K562 (cell line): ENCODE results near the gene LRRC51. TPM values are rescaled to one million over a fixed set of nuclear protein-coding genes. Genes with fewer than 3 reads are reported as not detected.

Experiments
- ATAC-seq: fragments of 200-7000 bp; cut with Tn5 transposase; 3 replicates; pipeline ENCODE4 v1.9.1; 2020; ENCODE audit warnings: moderate library complexity
- BruUV-seq: library from RNA; stranded (reverse); fragments of 400-500 nt; replicated peaks from 2 replicates; lab custom pipeline; 2021; lab: Mats Ljungman, UMichigan
- CTCF ChIA-PET: fragments of 300-600 bp; formaldehyde crosslinking; extraction: SDS; loops from one replicate; lab custom pipeline; 2021; ENCODE audit warnings: low intra/inter-chr PET ratio; lab: Yijun Ruan, JAX
- POLR2A ChIA-PET: fragments of 300-600, 350-650 bp; sonication (Branson Sonifier 250); formaldehyde crosslinking; extraction: SDS; loops from one replicate; lab custom pipeline; 2021; ENCODE audit warnings: antibody characterized with exemption, inconsistent platforms; lab: Yijun Ruan, JAX
- DNase-seq, 4 experiments: peaks; one replicate each; pipeline versions ENCODE4 v3.0.0 to v3.0.0-alpha.2; 2011 to 2018; ENCODE audit warnings: low spot score in 3 of 4, mixed read lengths in 3 of 4; ENCODE audit errors: extremely low read depth in 1 of 4
- FAIRE-seq: peaks from 2 replicates; lab custom pipeline; 2011; peaks lifted over from hg19 to GRCh38; lab: Jason Lieb, UNC
- H2AFZ ChIP-seq: 2 replicates; pipeline ENCODE4 v1.6.0; 2011; ENCODE audit warnings: low read depth, low read length, control low read depth, inconsistent platforms
- H3K27ac ChIP-seq: fragments of 200-600 bp; 3 replicates; pipeline ENCODE4 v1.8.0; 2011; ENCODE audit warnings: low read depth, mild to moderate bottlenecking, control low read depth, inconsistent platforms, low read length, moderate library complexity, mixed read lengths; ENCODE audit errors: extremely low read depth
- H3K27me3 ChIP-seq, 2 experiments: fragments of 300-600 bp in 1 of 2; 2 replicates in 1 of 2; 3 replicates in 1 of 2; pipeline versions ENCODE4 v1.6.0 to v1.8.0; 2011; ENCODE audit warnings: inconsistent platforms in 2 of 2, low read length in 2 of 2, mild to moderate bottlenecking in 1 of 2, mixed read lengths in 1 of 2, moderate library complexity in 1 of 2; ENCODE audit not compliant: control insufficient read depth in 2 of 2, insufficient read depth in 2 of 2
- H3K36me3 ChIP-seq: fragments of 300-600 bp; 3 replicates; pipeline ENCODE4 v1.8.0; 2011; ENCODE audit warnings: mild to moderate bottlenecking, low read length, inconsistent platforms; ENCODE audit not compliant: control insufficient read depth, insufficient read depth
- H3K4me1 ChIP-seq, 2 experiments: fragments of 200-600 bp in 1 of 2; replicated peaks in 1 of 2; 2 replicates in 1 of 2; 3 replicates in 1 of 2; pipeline versions ENCODE4 v1.5.1 to v1.8.0; 2011; ENCODE audit warnings: inconsistent platforms in 2 of 2, low read length in 2 of 2, mild to moderate bottlenecking in 1 of 2, mixed read lengths in 1 of 2, moderate library complexity in 1 of 2; ENCODE audit not compliant: control insufficient read depth in 2 of 2, insufficient read depth in 2 of 2
- H3K4me2 ChIP-seq: 2 replicates; pipeline ENCODE4 v1.6.1; 2011; ENCODE audit warnings: low read length, control low read depth, inconsistent platforms, mixed read lengths; ENCODE audit not compliant: insufficient read depth
- H3K4me3 ChIP-seq: fragments of 200-600 bp; sonication (generic), shearing (Covaris generic); 2 replicates; pipeline ENCODE4 v1.5.1; 2016; ENCODE audit warnings: control low read depth, inconsistent platforms
- H3K79me2 ChIP-seq: fragments of 200-600 bp; 3 replicates; pipeline ENCODE4 v1.8.0; 2011; ENCODE audit warnings: low read length, inconsistent platforms; ENCODE audit not compliant: control insufficient read depth, insufficient read depth
- H3K9ac ChIP-seq, 2 experiments: 2 replicates each; pipeline versions ENCODE4 v1.6.0 to v1.6.1; 2011; ENCODE audit warnings: low read depth in 2 of 2, low read length in 2 of 2, control low read depth in 1 of 2, inconsistent platforms in 1 of 2, mild to moderate bottlenecking in 1 of 2, mixed read lengths in 1 of 2; ENCODE audit not compliant: insufficient read depth in 1 of 2
- H3K9me1 ChIP-seq: one replicate; pipeline ENCODE4 v1.6.0; 2011; ENCODE audit warnings: inconsistent platforms, mild to moderate bottlenecking, low read length, moderate library complexity; ENCODE audit not compliant: control insufficient read depth, insufficient read depth
- H3K9me3 ChIP-seq: replicated peaks from 2 replicates; pipeline ENCODE4 v1.5.1; 2011; ENCODE audit warnings: low read depth, low read length, inconsistent platforms; ENCODE audit not compliant: control insufficient read depth, insufficient read depth
- H4K20me1 ChIP-seq: replicated peaks from 2 replicates; pipeline ENCODE4 v1.6.1; 2011; ENCODE audit warnings: low read length, inconsistent platforms, mixed read lengths; ENCODE audit not compliant: control insufficient read depth, insufficient read depth
- BACH1 ChIP-seq: fragments of 200-800 bp; sonication (Bioruptor generic); IDR thresholded peaks from 2 replicates; pipeline ENCODE4 v1.6.1; 2016; ENCODE audit warnings: missing genetic modification characterization, missing compliant biosample characterization
- C11orf30 ChIP-seq: fragments of 450-650 bp; IDR thresholded peaks from 2 replicates; pipeline ENCODE4 v1.6.1; 2016; ENCODE audit warnings: low read depth, mild to moderate bottlenecking
- ELF1 ChIP-seq: fragments of 200-800 bp; sonication (Bioruptor generic); IDR thresholded peaks from 2 replicates; pipeline ENCODE4 v1.6.1; 2016; ENCODE audit warnings: missing genetic modification characterization, missing compliant biosample characterization
- ESRRB ChIP-seq: fragments of 250-450 bp; sonication (Bioruptor Pico); IDR thresholded peaks from 2 replicates; pipeline ENCODE4 v1.5.0; 2020; ENCODE audit warnings: mild to moderate bottlenecking, moderate library complexity, borderline replicate concordance
- HDAC1 ChIP-seq, 2 experiments: fragments of 450-650 bp; IDR thresholded peaks; 2 replicates each; pipeline ENCODE4 v1.6.1; 2016 to 2017; ENCODE audit warnings: inconsistent platforms in 1 of 2, mild to moderate bottlenecking in 1 of 2, moderate library complexity in 1 of 2
- JUND ChIP-seq, 2 experiments: IDR thresholded peaks; 2 replicates in 1 of 2; 3 replicates in 1 of 2; pipeline ENCODE4 v1.6.1; 2011; ENCODE audit warnings: borderline replicate concordance in 2 of 2, low read depth in 2 of 2, low read length in 2 of 2, improper control_type of control experiment in 1 of 2, missing biosample characterization in 1 of 2, missing genetic modification characterization in 1 of 2, missing genetic modification reagents in 1 of 2
- MAFG ChIP-seq: fragments of 450-650 bp; conservative IDR thresholded peaks from 2 replicates; pipeline ENCODE4 v1.6.1; 2016; ENCODE audit warnings: missing genetic modification characterization, missing compliant biosample characterization
- MCM7 ChIP-seq, 2 experiments: fragments of 450-650 bp; IDR thresholded peaks; 2 replicates each; pipeline ENCODE4 v1.6.1; 2016 to 2018
- NR2C1 ChIP-seq, 2 experiments: fragments of 450-650 bp; IDR thresholded peaks; 2 replicates each; pipeline ENCODE4 v1.6.1; 2017; ENCODE audit warnings: mild to moderate bottlenecking in 2 of 2, antibody characterized with exemption in 1 of 2, inconsistent platforms in 1 of 2, missing compliant biosample characterization in 1 of 2, missing genetic modification characterization in 1 of 2
- TAF7 ChIP-seq: fragments of 450-650 bp; IDR thresholded peaks from 2 replicates; pipeline ENCODE4 v1.6.1; 2016; ENCODE audit warnings: missing genetic modification characterization, missing compliant biosample characterization
- TBL1XR1 ChIP-seq, 2 experiments: IDR thresholded peaks; 2 replicates each; pipeline ENCODE4 v1.6.1; 2012; ENCODE audit warnings: improper control_type of control experiment in 2 of 2, low read length in 2 of 2, mild to moderate bottlenecking in 1 of 2
- ZNF140 ChIP-seq: fragments of 250-450 bp; sonication (Bioruptor Pico); IDR thresholded peaks from 2 replicates; pipeline ENCODE4 v1.8.0; 2021; ENCODE audit warnings: moderate library complexity, mild to moderate bottlenecking, inconsistent platforms
- ZSCAN32 ChIP-seq: fragments of 450-650 bp; formaldehyde crosslinking; IDR thresholded peaks from 2 replicates; pipeline ENCODE4 v1.4.0; 2020; ENCODE audit warnings: mild to moderate bottlenecking, moderate library complexity
- WGBS: fragments of 100-300 bp; shearing (Covaris generic); methylation state at CpG from one replicate; pipeline ENCODE4 v1.1.6; 2016; ENCODE audit warnings: low coverage, mixed read lengths; ENCODE audit not compliant: insufficient coverage; ENCODE audit errors: missing lambda C conversion rate; 5-methylcytosine and 5-hydroxymethylcytosine counted together
- in situ Hi-C: fragments of 300-500 bp; cut with MboI; formaldehyde crosslinking; loops from 4 replicates; pipeline ENCODE4 v1.15.0; 2018; ENCODE audit warnings: inconsistent platforms, mixed read lengths
- intact Hi-C: fragments of 100-400 bp; cut with micrococcal nuclease; formaldehyde crosslinking; loops from 2 replicates; pipeline ENCODE4 v1.14.2; 2022
- polyA plus RNA-seq, 8 experiments: library from polyadenylated mRNA; depleted of rRNA in 4 of 8; stranded (reverse) in 5 of 8; unstranded in 3 of 8; fragments of >200 nt; fragmentation: Nextera tagmentation in 2 of 8; fragmentation: Illumina TruSeq in 1 of 8; extraction: Ambion mirVana in 2 of 8; extraction: Trizol in 1 of 8; gene quantifications; 2 replicates each; pipeline versions ENCODE4 v1.2.1 to v1.2.3, GENCODE V29; 2011 to 2014; ENCODE audit warnings: inconsistent platforms in 1 of 8, missing spikeins in 1 of 8
- total RNA-seq, 7 experiments: library from RNA; depleted of rRNA in 6 of 7; stranded (reverse); fragments of >200 nt in 6 of 7; fragmentation: Illumina TruSeq in 2 of 7; extraction: Trizol in 2 of 7; gene quantifications; 2 replicates each; pipeline versions ENCODE4 v1.2.1 to v1.2.3, GENCODE V29; 2011 to 2021; ENCODE audit warnings: low replicate concordance in 1 of 7
- TF ChIP-seq, protein P1 (sequence below): IDR thresholded peaks from 2 replicates; pipeline ENCODE4 v1.6.1; 2014; ENCODE audit warnings: antibody characterized with exemption
- TF ChIP-seq, protein P2 (sequence below), 3 experiments: fragments of 200-800 bp in 1 of 3; sonication (Bioruptor generic) in 1 of 3; sonication (generic) in 1 of 3; formaldehyde crosslinking in 1 of 3; IDR thresholded peaks; 2 replicates each; pipeline versions ENCODE4 v1.6.1 to v1.8.0; 2016 to 2022; ENCODE audit warnings: mild to moderate bottlenecking in 2 of 3, missing compliant biosample characterization in 2 of 3, missing genetic modification characterization in 2 of 3, missing genetic modification reagents in 1 of 3
- TF ChIP-seq, protein P3 (sequence below): fragments of 450-650 bp; conservative IDR thresholded peaks from 2 replicates; pipeline ENCODE4 v1.6.1; 2016; ENCODE audit warnings: missing genetic modification characterization, low read depth, mild to moderate bottlenecking, missing compliant biosample characterization, moderate library complexity

LRRC51 gene
- total and polyA plus RNA-seq, 9 of the 15 experiments (the other 6 are each of a cell fraction or from before 2014, with no cell fraction given), result 4.7 to 10.6 (median 5.6) TPM

DNA sequence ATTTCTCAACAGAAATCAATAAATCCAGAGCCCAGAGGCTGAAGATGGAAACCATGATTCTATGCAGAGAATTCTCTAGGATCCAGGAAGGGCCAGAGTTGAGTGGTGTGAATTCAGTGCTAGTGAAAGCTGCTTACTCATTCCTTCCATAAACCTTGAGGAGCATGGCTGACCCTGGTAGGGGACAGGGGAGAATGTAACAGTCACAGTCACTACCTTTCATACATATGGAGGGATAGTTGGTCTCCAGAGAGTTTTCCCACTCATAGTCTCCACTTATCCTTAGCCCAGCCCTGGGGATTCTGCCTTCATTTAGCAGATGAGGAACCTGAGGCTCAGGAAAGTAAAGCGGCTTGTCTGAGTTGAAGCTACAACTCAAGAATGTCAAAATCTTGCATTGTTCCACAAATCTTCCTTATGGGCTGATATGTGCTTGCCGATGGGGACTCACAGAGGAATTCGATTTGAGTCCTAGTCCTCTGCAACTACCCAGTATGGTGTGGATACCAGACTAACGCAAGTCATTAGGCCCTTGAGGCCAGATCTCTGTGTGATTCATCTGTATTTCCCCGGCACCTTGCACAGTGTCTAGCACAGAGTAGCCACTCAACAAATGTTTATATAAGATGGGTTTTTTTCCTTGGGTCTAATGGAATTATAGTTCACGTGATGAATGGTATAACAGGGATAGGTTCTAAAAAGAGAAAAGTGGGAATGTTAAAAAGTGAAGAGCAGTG lies 35.5 kb downstream of the LRRC51 start:
- Histone ChIP-seq H3K36me3 (0 out of 3 replicates have a peak, but pooled peaks cover under 1% of the 10 kb centered on the region), H3K9ac (peak overlapping the region; percentile 1 to 12; a peak in 2 of 4 replicates), H3K9me3 (no peaks in the 10 kb centered on the region), H2AFZ (peak overlapping the region; percentile 93), H3K4me3 (no peak overlapping the region), H3K79me2 (peaks cover 3% of the 10 kb centered on the region; the same call in 1 of the 3 replicates), H3K4me1 (peaks cover 20 to 42% of the 10 kb centered on the region in 2 experiments), H3K4me2 (no peak overlapping the region), H3K27me3 (no peaks in the 10 kb centered on the region), H3K27ac (peak overlapping the region; percentile 21; the same call in 1 of the 3 replicates), H3K9me1 (no peaks in the 10 kb centered on the region), H4K20me1 (no peaks in the 10 kb centered on the region)
- WGBS, result 76% methylated on average over 6 of the region's 6 CpGs
- ATAC-seq, result no peak
- intact Hi-C loops, result no loop called here
- no TSS peak for BruUV-seq
- POLR2A ChIA-PET, result interaction anchor here (0.7 to 1.5 kb wide), 3 partner anchors 8 to 86 kb away, joined by 3 to 4 read pairs (median 3); partner anchors contain the start of gene TOMT
- DNase-seq, result no peak
- in situ Hi-C loops, result no loop called here
- CTCF ChIA-PET, result no interaction called here
- FAIRE-seq, result no peak
- TF ChIP-seq JUND (IDR thresholded peaks at IDR 0.05; ENCODE audit: borderline replicate concordance, low read depth, low read length) (no peak), JUND (tag; IDR thresholded peaks at IDR 0.05; ENCODE audit: borderline replicate concordance, low read depth, low read length) (peak; percentile 51; the same call in 1 of the 3 replicates), ZNF140 (CRISPR knock-in tag) (no peak), ESRRB (no peak), NR2C1 (IDR thresholded peaks at IDR 0.05) (no peak), NR2C1 (tag; IDR thresholded peaks at IDR 0.05) (0 out of 2 replicates have a peak, but pooled peaks have one; percentile 17), MCM7 (IDR thresholded peaks at IDR 0.05) (no peak), MAFG (tag) (peak; percentile 66; the same call in 1 of the 2 replicates), TAF7 (peak; percentile 81), TBL1XR1 (IDR thresholded peaks at IDR 0.05; ENCODE audit: low read length in 2 of 2) (no peak), BACH1 (tag) (0 out of 2 replicates have a peak, but pooled peaks have one; percentile 42), C11orf30 (peak; percentile 54), ELF1 (tag) (no peak), HDAC1 (IDR thresholded peaks at IDR 0.05) (no peak), ZSCAN32 (CRISPR knock-in tag) (no peak)
- TF ChIP-seq, protein P1, sequence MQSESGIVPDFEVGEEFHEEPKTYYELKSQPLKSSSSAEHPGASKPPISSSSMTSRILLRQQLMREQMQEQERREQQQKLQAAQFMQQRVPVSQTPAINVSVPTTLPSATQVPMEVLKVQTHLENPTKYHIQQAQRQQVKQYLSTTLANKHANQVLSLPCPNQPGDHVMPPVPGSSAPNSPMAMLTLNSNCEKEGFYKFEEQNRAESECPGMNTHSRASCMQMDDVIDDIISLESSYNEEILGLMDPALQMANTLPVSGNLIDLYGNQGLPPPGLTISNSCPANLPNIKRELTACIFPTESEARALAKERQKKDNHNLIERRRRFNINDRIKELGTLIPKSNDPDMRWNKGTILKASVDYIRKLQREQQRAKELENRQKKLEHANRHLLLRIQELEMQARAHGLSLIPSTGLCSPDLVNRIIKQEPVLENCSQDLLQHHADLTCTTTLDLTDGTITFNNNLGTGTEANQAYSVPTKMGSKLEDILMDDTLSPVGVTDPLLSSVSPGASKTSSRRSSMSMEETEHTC, result no peak
- TF ChIP-seq, protein P2, sequence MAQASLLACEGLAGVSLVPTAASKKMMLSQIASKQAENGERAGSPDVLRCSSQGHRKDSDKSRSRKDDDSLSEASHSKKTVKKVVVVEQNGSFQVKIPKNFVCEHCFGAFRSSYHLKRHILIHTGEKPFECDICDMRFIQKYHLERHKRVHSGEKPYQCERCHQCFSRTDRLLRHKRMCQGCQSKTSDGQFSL (CRISPR knock-in tag; IDR thresholded peaks at IDR 0.05), result no peak
- TF ChIP-seq, protein P2 (tag; IDR thresholded peaks at IDR 0.05), result peak in 1 of 2 experiments; percentile 26; a peak in 1 of 4 replicates
- TF ChIP-seq, protein P3, sequence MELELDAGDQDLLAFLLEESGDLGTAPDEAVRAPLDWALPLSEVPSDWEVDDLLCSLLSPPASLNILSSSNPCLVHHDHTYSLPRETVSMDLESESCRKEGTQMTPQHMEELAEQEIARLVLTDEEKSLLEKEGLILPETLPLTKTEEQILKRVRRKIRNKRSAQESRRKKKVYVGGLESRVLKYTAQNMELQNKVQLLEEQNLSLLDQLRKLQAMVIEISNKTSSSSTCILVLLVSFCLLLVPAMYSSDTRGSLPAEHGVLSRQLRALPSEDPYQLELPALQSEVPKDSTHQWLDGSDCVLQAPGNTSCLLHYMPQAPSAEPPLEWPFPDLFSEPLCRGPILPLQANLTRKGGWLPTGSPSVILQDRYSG (tag), result peak; percentile 66; the same call in 1 of the 2 replicates
